Smooth muscle cell (in vitro differentiated cells): ENCODE data around the gene MEF2B. TPM values are rescaled to one million over a fixed set of nuclear protein-coding genes. Genes with fewer than 3 reads are reported as not detected.

Experiments
- DNase-seq: peaks from one replicate; lab custom pipeline; 2025; ENCODE audit not compliant: unreplicated experiment; lab: John Stamatoyannopoulos, UW
- H2AFZ ChIP-seq: fragments of 200-600 bp; sonication (generic); 2 replicates; pipeline ENCODE4 v1.6.0; 2016; ENCODE audit warnings: antibody characterized with exemption, low read depth, mild to moderate bottlenecking
- H3F3A ChIP-seq: fragments of 200-600 bp; sonication (generic); 2 replicates; pipeline ENCODE4 v1.6.0; 2017; ENCODE audit warnings: antibody characterized with exemption, low read depth
- H3K27ac ChIP-seq: fragments of 200-600 bp; sonication (generic); 2 replicates; pipeline ENCODE4 v1.5.1; 2016; ENCODE audit warnings: low read depth, mild to moderate bottlenecking
- H3K27me3 ChIP-seq: fragments of 200-600 bp; sonication (generic); 2 replicates; pipeline ENCODE4 v1.6.1; 2016; ENCODE audit warnings: low read depth, mild to moderate bottlenecking
- H3K36me3 ChIP-seq: fragments of 200-600 bp; sonication (generic); 2 replicates; pipeline ENCODE4 v1.5.1; 2016; ENCODE audit warnings: low read depth
- H3K4me1 ChIP-seq: fragments of 200-600 bp; sonication (generic); 2 replicates; pipeline ENCODE4 v1.5.1; 2016; ENCODE audit warnings: low read depth
- H3K4me2 ChIP-seq: fragments of 200-600 bp; sonication (generic); 2 replicates; pipeline ENCODE4 v1.6.0; 2016; ENCODE audit warnings: mild to moderate bottlenecking
- H3K4me3 ChIP-seq: fragments of 200-600 bp; sonication (generic); 2 replicates; pipeline ENCODE4 v1.5.1; 2016; ENCODE audit warnings: mild to moderate bottlenecking
- H3K79me2 ChIP-seq: fragments of 200-600 bp; sonication (generic); 2 replicates; pipeline ENCODE4 v1.6.0; 2016; ENCODE audit warnings: low read depth, mild to moderate bottlenecking
- H3K9ac ChIP-seq: fragments of 200-600 bp; sonication (generic); 2 replicates; pipeline ENCODE4 v1.6.0; 2016; ENCODE audit warnings: low read depth
- H3K9me3 ChIP-seq: fragments of 200-600 bp; sonication (generic); replicated peaks from 2 replicates; pipeline ENCODE4 v1.5.1; 2016; ENCODE audit warnings: low read depth
- H4K20me1 ChIP-seq: fragments of 200-600 bp; sonication (generic); 2 replicates; pipeline ENCODE4 v1.6.0; 2016; ENCODE audit warnings: low read depth
- CTCF ChIP-seq: fragments of 200-600 bp; sonication (generic); IDR thresholded peaks from 2 replicates; pipeline ENCODE4 v1.5.1; 2017; ENCODE audit warnings: borderline replicate concordance, mild to moderate bottlenecking, antibody characterized with exemption; ENCODE audit not compliant: insufficient read depth, poor library complexity, severe bottlenecking
- WGBS: methylation state at CpG from one replicate; pipeline ENCODE4 v1.1.7; 2016; ENCODE audit warnings: low lambda C conversion rate; 5-methylcytosine and 5-hydroxymethylcytosine counted together
- polyA plus RNA-seq: library from polyadenylated mRNA; unstranded; fragments of >200 nt; fragmentation: Nextera tagmentation; extraction: Ambion mirVana; gene quantifications from 2 replicates; pipeline ENCODE4 v1.2.1, GENCODE V29; 2016
- total RNA-seq: library from RNA; depleted of rRNA; stranded (reverse); fragments of >200 nt; gene quantifications from 2 replicates; pipeline ENCODE4 v1.2.3, GENCODE V29; 2014

Gene MEF2B
- total and polyA plus RNA-seq, 2 experiments from 2014 or later = 2.9 TPM; not detected in 1

- Histone ChIP-seq H3K4me2 (no peak overlapping the region), H3K36me3 (no peaks in the 10 kb centered on the region), H3F3A (no peaks in the 10 kb centered on the region), H3K27me3 (no peaks in the 10 kb centered on the region), H3K79me2 (peaks cover 14% of the 10 kb centered on the region), H3K27ac (no peak overlapping the region), H3K4me3 (no peak overlapping the region), H3K9me3 (no peaks in the 10 kb centered on the region), H4K20me1 (no peaks in the 10 kb centered on the region), H3K9ac (no peak overlapping the region), H3K4me1 (peaks cover 5% of the 10 kb centered on the region), H2AFZ (no peak overlapping the region)
- TF ChIP-seq CTCF = peak; percentile 56
- no peak for DNase-seq
- 68% methylated on average over 9 of the region's 9 CpGs for WGBS
These were observed 16.0 kb upstream of the MEF2B start for GRCh38 chr19:19185853-19186740.

- Histone ChIP-seq H3K4me2 (no peak overlapping the region), H3K9me3 (no peaks in the 10 kb centered on the region), H3K27ac (no peak overlapping the region), H3K79me2 (no peaks in the 10 kb centered on the region), H3K27me3 (no peaks in the 10 kb centered on the region), H3K4me1 (no peaks in the 10 kb centered on the region), H3F3A (no peaks in the 10 kb centered on the region), H3K4me3 (no peak overlapping the region), H4K20me1 (no peaks in the 10 kb centered on the region), H3K36me3 (no peaks in the 10 kb centered on the region), H2AFZ (no peak overlapping the region), H3K9ac (no peak overlapping the region)
- TF ChIP-seq CTCF = no peak
- DNase-seq = no peak
- WGBS = 98% methylated on average over 9 of the region's 9 CpGs
These were observed 11.5 kb upstream of the MEF2B start for GRCh38 chr19:19181488-19181998.

GRCh38 chr19:19179548-19180441 is 9.7 kb upstream of the MEF2B start:
- H3K36me3 ChIP-seq = no peaks in the 10 kb centered on the region
- no peak overlapping the region for H3K4me3 ChIP-seq
- H3F3A ChIP-seq = no peaks in the 10 kb centered on the region
- no peak overlapping the region for H2AFZ ChIP-seq
- no peak overlapping the region for H3K4me2 ChIP-seq
- H3K9ac ChIP-seq = no peak overlapping the region
- no peaks in the 10 kb centered on the region for H3K27me3 ChIP-seq
- no peak for TF ChIP-seq CTCF
- no peaks in the 10 kb centered on the region for H3K9me3 ChIP-seq
- no peaks in the 10 kb centered on the region for H4K20me1 ChIP-seq
- no peak for DNase-seq
- H3K4me1 ChIP-seq = no peaks in the 10 kb centered on the region
- H3K27ac ChIP-seq = no peak overlapping the region
- H3K79me2 ChIP-seq = no peaks in the 10 kb centered on the region
- 94% methylated on average over 17 of the region's 17 CpGs for WGBS
